GM21526 (cell line): ENCODE results near the gene KRT10.
A peak's percentile ranks its signal among the peaks of the same experiment; 100 is the strongest.

Source experiments
- ATAC-seq: cut with Tn5 transposase; IDR thresholded peaks from one replicate; pipeline ENCODE4 v1.9.1; 2021; ENCODE audit warnings: moderate library complexity; ENCODE audit not compliant: unreplicated experiment, low FRiP score

The KRT10 gene

DNA sequence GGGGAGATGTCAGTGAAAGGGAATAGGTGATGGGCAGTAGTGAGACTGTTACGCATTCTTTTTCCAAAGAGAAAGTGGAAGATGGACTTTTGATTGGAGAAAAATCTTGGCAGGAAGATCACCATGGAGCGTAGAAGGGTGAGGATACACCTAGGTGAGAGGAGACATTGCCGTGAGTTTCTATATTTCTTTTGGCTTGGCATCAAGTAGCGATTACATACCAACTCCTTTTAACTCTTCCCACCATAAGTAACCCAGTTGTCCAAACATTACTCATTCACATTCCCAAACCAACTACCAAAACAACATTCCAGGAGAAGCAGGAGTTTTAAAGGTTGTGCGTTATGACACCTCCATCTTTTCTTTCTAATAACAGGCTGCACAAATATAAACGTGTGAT lies 11.9 kb downstream of the KRT10 start:
- no peak for ATAC-seq

DNA sequence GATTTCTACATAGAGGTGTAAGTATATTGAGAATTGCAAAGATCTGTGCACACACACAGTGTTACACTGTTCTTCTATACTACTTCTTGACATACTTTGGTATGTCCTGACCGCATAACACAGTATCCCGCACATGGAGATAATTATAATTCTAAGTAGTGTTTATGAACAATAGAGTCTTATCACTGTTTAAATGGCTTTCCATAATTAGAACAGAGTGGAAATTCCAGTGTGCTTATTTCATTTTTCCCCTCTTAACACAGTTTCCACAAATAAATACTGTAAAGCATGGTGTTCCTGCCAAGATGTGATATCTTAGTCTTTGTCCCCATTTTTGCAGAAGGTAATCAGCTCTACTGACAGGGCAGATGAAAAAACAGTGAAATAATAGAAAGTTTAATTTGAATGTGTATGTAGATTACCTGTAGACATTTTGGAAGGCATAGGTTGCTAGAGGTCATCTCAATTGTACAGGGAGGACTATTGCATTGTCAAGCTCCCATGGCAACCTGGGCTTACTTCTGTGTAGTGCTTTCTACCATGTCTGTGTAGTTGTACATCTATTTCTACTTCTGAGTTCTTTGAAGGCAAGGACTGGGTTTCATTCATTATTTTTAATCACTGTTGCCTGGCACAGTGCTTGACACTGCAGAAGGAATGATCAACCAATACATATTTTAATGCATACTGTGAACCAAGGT lies 12.5 kb downstream of the KRT10 start:
- ATAC-seq = no peak

DNA sequence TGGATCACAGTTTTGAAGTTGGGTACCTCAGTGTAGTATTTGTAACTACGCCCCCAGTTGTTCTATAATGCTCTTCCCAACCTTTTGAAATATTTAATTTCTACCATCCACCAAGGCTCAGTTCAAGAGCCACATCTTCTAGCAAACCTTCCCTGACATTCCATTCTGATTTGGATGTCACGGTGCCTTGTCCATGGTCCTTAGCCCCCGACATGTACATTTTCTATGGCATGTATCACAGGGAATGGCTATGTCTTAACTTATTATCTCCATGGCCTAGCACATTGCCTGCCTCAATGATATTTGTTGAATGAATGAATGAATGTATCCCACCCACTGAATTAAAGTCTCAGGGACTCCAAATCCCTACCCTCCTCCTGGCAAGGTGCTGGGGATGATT lies 16.3 kb downstream of the KRT10 start:
- no peak for ATAC-seq

DNA sequence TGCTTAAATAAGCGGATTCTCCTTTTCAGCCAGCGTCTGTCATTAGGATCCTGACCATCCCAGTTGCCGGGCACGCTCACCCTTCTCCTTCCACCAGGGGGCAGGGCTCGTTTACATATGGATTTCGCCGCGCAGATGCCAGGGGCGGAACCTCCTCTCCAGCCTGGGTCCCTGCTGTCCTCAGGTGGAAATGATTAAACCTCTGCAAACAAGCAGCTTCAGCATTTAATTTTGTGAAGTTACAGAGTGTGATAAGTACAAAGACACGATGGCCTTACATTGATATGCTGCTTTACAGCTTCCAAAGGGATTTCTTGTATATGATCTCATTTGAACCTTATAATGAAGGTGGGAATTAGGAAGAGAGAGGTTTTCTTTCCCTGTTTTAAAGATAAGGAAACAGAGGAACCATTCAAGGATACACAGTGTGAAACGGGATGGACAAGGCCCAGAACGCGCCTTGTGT lies 18.8 kb downstream of the KRT10 start:
- peak; percentile 66 for ATAC-seq

DNA sequence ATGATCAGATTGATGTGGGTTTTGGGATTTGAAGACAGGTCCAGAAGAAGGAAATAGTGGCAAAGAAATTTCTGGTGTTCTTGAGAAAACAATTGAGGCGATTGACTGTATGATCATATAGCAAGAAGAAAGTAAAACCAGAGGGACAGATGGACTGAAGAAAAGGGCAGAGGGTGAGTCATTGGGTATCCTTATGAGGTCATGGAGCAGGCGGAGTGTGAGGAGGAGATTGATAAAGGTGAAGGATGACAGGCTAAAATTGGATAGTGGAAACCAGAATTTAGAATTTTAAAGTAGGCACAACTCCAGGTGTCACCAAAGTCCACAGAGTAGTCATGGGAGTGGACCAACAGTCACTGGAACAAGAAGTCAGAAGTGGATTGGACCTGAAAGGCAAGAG lies 21.3 kb downstream of the KRT10 start:
- ATAC-seq = no peak

DNA sequence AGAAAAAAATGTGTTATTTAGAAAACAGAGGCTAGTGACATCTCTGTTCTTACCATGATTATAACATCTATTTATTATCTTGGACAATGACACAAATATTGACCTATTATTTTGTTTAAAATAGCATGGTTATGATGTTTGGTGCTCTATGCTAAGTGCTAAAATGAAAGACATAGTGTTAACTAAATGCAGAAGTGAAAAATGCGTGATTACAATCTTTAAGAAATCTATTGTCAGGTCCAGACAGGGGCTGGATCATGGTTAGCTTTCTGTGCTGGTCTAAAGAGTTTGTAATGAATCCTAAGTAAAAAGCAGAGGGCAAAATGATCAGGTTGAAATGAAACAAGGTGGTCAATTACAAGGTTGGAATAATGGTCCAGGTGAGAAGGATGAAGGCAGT lies 22.0 kb downstream of the KRT10 start:
- no peak for ATAC-seq

DNA sequence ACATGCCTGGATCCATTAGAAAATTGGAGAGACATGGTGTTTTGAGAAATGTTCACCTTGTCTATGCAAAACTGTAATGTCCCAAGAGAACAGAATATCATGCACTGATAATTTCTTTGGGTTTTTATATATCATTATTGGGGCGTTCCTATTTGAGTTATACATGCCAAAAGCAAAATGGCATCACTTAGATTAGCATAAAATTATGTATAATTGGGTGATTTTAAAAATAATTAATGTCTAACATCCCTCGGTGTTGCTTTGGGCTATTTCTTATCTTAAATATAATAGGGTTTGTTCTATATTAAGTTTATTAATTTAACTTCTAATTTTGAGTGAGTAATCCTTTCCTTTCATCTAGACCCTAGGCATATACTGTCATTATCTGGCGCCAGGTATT lies 22.6 kb downstream of the KRT10 start, which contains the start of gene KRT28:
Gene KRT28, minus strand, starts transcription at position 101 of the 400 bp plus-strand sequence. Its CDS starts 66 bp downstream, at position 35.
- no peak for ATAC-seq

DNA sequence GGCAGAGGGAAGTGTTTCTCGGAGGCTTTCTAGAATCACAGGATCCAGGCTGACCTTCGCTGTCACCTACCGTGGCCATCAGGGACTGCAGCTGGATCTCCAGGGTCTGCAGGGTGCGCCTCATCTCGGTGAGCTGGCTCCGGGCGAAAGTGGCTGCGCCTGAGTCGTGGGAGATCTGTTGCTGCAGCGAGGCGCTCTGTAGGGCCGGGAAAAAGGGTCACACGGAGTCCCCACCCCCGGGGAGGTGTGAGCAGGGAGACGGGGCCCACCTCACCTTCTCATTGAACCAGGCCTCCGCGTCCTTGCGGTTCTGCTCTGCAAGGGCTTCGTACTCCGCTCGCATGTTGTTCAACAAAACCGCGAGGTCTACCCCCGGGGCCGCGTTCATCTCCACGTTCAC lies 25.6 kb downstream of the KRT10 start:
- no peak for ATAC-seq

DNA sequence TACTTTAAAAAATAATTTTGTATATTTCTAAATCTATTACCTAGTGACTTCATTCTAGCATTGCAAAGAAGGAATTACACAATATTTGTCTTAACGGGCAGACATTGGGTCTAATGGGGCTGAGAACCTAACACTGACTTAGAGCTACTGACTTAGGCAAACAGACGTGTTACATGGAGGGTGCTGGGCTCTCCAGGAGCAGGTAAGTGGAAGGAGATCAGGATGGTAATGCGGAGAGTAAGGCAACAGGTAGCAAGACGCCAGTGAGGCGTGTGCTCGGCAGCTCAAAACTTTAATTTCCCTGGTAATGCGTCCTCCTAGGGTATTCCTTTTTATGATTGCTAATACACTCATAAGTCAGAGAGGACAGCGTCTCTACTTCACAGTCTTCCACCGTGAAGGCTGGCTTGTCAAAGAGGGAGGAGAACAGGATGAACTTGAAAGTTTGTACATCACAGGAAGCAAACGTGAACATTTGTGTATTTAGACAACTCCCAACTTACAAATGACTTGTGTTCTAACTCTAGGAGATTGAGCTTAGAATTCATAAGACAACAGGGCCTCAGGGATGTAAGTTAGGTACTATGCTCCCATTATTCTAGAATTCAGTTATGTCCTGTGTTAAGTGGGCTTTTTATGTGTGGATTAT lies 27.3 kb downstream of the KRT10 start:
- ATAC-seq = no peak

DNA sequence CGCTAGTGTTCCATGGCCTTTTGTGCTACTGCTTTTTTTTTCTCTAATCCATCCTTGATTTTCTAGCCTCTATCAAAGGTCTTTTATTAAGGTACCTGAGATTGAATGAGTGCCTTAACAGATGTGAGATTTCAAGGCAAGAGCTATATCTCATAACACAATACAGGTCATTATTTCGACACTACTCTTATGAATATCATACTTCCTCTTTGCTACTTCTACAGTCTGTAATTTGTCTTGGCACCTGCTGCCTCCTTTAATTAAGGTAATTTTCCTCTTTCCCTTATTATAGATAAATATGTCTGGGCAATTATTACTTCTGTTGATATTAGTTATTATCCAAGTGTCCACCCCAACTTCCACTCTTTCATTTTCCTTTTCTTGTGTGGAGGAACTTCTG lies 27.9 kb downstream of the KRT10 start:
- no peak for ATAC-seq

DNA sequence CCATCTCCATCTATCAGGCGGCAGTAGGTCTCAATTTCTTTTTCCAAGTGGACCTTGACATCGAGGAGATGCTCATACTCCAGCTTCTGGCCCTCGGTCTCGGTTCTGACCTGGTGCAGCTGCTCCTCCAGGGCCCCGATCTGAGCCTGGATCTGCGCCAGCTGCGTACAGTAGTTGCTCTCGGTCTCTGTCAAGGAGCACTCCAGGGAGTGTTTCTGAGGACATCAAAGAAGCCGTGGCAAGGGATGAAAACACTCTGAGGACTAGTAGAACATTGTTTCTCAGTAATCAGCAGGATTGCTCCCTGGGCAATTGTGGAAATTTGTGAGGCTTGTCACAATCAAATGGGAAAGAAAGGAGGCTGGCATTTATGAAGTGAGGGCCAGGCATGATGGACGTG lies 28.6 kb downstream of the KRT10 start:
- ATAC-seq = no peak

DNA sequence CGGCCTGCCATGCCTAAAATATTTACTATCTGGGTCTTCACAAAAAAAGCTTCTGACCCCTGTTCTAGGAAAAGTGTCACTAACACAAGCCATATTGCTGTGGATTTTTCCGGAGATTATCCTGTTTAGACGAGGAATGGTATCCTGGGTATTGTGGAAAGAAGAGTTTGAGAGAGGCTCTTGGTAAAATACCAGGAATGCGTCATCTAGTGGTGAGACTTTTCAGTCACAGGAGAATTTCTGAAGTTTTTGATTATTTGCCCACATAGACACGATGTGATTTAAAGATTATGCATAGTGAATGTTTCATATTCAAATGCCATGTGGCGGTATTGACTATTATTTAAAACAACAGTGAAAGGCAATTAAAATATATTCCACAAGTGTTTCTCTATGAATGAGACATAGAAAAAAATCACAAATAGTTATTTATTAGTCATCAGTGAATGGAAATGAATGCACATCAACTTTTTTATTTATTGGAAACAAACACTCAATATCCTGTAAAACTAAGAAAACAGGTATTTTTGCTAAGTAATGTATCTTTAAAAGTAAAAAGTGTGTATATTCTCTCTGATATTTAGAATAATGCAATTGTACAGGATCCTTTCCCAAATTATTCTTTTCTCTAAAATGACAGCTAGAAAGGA lies 30.5 kb downstream of the KRT10 start:
- no peak for ATAC-seq

DNA sequence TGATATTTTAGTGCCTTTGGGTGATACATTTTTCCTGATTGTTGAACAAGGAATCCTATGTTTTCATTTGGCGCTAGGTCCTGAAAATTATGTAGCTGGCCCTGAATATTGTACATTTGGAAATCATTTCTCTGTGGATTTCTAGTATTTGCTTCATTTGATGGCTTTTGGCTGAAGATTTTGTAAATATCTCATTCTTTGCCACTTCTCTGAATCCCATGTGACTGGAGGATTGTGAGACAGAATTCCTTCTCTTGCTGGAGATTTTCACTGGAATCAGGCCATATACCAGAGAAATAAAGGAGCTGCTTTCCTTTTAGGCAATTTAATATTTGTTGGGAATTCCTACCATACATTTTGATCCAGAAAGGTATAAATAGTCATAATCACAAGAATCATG lies 31.3 kb downstream of the KRT10 start:
- ATAC-seq = no peak

DNA sequence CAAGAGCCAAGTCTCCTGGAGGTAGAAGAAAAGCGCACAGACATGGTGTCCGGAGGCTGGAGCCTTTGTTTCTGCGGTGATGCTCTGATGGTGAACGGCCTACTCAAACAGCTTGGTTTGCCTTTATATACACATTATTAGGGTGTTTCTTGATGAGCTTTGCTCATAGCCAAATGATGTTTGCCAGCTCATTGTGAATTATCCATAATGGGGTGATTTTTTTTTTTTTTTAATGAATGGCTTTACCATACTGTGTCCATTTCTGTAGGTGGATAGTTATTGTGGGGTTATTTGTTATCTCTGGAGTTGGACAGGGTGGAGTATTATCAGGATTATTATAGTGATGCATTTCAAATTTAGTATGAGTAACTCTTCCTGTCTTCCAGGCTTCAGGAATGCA lies 40.0 kb downstream of the KRT10 start, which contains the start of gene KRT27:
Gene KRT27, minus strand, starts transcription at position 101 of the 400 bp plus-strand sequence. Its CDS starts 57 bp downstream, at position 44.
- no peak for ATAC-seq

DNA sequence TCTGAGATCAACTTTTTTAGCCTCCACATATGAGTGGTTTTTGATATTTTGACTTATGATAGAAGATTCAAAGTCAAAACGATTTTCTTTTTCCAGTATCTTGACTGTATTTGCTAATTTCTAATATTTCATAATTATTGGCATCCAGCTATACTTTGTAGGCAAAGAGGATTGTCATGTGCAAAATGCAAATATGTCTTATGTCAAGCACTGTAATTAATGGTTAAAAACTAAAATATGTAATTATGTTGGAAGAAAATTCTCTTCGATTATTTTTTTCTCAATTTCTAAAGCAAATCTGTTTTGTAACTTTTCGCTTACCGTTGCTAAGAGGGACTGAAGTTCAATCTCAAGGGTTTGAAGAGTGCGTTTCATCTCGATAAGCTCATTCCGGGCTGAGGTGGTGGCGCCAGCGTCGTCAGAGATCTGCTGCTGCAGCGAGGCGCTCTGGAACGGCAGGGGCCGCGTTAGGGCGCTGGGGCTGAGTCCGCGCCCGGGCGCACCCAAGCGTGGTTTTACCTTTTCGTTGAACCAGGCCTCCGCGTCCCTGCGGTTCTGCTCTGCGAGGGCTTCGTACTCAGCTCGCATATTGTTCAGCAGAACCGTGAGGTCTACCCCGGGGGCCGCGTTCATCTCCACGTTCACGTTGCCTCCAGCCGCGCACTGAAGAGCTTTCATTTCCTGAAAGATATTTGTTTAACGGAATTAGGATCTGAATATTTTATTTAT lies 43.1 kb downstream of the KRT10 start:
- no peak for ATAC-seq

DNA sequence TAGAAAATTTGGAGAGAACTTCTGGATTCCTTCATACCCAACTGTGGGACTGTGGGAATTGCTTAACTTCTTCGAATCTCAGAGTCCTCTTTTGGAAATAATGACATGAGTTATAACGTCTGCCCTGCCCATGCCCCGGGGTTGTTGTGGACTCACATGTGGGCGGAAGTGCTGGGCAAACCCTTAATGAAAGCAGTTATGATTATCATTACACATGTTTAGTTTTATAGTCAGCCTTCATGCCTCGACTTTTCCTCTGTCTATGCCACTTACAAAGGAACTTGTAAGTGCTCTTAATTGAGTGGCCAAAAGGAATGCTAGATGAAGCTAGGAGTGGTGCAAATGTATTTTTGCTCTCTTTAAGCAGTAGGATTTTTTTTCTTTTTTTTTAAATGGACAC lies 44.0 kb downstream of the KRT10 start:
- ATAC-seq = no peak

DNA sequence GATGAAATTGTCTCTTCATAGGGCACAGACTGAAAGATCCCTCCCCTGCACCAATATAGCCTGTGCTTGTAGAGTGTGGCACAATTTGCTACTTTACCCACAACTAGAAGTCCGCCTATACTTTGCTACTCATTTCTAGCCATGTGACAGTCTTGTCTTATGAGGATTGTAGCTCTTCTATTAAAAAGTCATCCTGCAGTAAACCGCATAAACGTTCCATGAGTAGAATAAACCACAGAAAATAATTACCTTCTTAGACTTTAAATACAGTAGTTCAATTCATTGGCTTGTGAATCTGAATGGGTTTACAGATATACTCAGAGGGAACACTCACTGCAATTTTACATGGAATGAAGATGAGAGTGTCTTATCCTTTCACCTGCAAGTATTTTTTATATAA lies 44.4 kb downstream of the KRT10 start:
- ATAC-seq = no peak

DNA sequence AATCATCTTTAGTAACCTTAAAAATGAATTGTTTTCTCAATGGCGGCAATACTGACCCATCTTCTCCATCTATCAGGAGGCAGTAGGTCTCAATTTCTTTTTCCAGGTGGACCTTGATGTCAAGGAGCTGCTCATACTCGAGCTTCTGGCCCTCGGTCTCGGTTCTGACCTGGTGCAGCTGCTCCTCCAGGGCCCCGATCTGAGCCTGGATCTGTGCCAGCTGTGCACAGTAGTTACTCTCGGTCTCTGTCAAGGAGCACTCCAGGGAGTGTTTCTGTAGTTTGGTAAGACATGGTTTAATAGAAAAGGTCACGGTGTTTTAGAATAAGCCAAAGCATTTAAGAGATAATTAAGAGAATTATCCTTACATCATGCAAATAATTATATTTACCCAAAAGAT lies 45.0 kb downstream of the KRT10 start:
- no peak for ATAC-seq

DNA sequence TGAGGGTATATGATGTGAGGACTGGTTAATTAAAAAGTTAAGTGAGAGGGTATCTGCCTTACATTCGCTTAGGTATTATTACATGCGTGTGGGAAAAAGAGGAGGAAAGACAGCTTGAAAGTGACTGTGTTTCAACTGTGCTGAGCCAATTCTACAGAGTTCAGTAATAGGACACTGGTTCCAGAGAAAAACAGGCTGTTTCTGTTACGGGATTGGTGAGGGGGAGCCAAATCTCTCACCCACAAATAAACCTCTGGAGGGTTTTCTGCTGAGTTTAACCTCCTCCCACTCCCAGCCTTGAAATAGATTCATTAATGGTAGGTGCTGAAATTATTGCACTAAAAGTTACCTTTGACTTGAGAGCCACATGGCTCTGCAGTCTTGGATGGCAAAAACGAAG lies 46.5 kb downstream of the KRT10 start:
- no peak for ATAC-seq

DNA sequence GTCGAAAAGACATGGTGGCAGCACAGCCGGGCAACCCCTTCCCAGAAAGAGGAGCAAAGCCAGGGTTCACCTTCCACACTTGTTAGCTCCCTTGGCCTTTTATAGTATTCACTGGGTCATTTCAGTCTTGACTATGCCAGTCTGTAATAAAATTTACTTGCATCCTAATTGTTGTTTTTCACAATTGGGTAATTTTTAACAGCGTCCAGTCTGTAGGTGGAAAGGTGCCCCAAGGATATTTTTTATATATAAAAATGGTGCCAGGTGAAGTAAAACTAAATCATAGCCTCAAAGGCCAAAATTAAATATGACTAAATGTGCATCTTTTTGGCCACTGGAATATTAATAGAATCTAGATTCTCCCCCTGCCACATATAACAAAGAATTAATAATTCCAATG lies 50.3 kb downstream of the KRT10 start, which contains the start of gene KRT26:
Gene KRT26, minus strand, starts transcription at position 101 of the 400 bp plus-strand sequence. Its CDS starts 88 bp downstream, at position 13.
- no peak for ATAC-seq
